ENCODE results near the gene ZNF792.
"Not testable (repeated sequence)": the region's sequence is repeated elsewhere in the genome, so short reads cannot be mapped to it uniquely, and the experiment has no call there.

Gene ZNF792

GRCh38 chr19:34970185-34970780, 6.3 kb upstream of the ZNF792 start:
- not testable (repeated sequence) for DNase-seq

GRCh38 chr19:34969721-34970120, 5.7 kb upstream of the ZNF792 start:
- no peak for DNase-seq

DNA sequence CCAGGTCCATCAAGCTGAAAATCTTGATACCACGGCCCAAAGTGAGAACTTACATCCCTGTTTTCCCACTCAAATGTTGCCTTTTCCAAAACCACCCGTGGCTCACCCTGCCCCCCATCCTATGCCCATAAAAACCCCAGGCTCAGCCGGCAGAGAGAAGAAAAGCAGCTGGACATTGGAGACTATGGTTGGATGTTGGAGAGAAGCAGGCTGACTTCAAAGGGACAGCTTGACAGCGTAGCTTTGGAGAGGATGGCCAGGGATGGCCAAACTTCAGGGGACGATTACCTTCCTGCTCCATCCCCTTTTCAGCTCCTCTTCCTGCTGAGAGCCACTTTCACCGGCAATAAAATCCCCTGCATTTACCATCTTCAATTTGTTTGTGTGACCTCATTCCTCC, 3.5 kb upstream of the ZNF792 start:
- DNase-seq = no peak

- not testable (repeated sequence) for DNase-seq
Measured at GRCh38 chr19:34965505-34965904, 1.5 kb upstream of the ZNF792 start.

GRCh38 chr19:34964598-34964997, 569 bp upstream of the ZNF792 start:
- no peak for DNase-seq

GRCh38 chr19:34962687-34963572, 1.1 kb downstream of the ZNF792 start:
- no peak for DNase-seq

DNA sequence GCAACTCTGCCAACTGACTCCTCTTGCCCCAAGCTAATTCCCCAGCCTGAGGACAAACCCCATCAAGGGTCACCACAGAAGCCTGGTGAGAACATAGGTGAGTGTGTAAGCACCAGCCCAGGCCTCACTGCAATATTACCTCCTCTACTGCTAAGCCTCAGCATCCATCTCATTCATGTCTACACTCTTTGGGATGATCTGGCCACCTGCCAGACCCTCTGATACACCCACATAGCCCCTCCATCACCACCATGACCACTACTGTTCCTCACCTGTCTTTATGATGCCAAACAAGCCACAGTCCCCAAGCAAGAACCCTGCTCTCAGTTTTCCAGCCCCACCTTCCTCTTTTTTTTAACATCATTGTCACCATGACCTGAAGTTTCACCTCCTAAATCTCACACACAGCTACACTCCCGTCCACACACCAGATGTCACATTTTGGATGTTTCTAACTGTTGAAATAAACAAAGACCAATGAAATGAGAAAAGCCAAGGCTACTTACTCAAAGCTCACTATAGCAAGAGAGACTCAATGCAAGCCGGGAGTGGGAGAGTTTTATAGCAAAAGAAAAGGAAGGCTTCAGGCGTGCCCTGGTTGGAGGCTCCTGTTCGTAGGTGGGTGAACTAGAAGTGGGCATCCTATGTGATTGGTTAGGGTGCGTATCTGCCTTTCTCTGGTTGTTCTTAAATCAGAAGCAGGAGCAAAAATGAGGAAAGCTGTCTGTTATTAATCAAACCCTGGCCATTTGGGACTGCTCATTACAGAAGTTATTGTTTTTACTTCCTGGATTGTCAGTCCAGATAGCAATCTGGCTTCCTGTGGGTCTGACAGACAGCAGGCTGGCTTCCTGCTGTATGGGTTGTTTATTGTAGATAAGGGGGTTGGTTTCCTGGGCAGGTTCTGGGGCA, 2.0 kb downstream of the ZNF792 start:
- DNase-seq = no peak

- DNase-seq = no peak
Measured at GRCh38 chr19:34960940-34961679, 2.9 kb downstream of the ZNF792 start.

DNA sequence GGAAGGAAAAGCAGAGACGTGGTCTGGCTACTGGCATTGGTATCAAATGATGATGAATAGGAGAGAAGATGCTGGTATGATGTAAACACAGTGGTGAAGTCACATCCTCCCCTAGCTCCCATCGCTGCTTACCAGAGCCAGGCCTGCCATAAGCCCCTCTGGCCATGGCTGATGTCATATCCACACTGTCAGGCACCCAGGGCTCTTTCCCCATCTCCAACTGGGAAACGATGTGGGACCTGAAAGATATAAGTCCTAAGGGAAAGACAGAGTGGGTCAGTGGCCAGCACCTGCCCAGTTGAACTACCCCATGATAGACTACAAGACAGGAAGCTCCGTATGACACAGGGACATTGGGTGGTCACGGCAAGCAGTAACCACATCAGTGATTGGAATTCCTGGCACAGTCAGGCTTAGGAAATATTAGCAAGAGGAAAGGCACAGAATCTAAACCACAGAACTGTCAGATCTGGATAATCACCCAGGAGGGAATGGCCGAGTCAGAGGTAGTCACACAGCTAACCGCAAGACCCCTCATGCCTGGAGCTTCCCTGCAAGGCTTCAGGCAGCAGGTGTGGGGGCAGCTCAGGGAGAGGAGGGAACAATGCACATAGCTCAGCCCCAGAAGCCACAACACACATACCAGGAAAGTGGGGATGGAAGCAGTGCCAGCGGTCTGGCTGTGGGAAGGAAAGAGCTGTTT, 3.8 kb downstream of the ZNF792 start:
- DNase-seq = no peak

DNA sequence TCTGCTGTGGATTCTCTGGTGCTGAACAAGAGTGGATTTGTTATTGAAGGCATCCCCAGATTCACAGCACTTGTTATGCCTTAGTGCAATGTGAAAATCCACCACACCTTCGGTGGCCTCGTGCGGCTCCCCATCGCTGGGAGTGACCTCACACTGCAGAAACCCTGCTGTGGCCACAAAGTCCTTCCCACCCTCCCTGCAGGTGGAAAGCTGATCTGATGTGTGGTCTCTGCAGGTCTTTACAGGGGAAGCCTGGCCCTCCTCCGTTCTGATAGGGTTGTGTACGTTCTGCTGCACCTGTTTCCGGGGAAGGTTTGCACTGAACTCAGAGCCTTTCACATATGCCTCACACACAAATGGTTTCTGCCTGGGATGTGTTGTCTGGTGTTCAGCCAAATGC, 5.0 kb downstream of the ZNF792 start:
- no peak for DNase-seq

DNA sequence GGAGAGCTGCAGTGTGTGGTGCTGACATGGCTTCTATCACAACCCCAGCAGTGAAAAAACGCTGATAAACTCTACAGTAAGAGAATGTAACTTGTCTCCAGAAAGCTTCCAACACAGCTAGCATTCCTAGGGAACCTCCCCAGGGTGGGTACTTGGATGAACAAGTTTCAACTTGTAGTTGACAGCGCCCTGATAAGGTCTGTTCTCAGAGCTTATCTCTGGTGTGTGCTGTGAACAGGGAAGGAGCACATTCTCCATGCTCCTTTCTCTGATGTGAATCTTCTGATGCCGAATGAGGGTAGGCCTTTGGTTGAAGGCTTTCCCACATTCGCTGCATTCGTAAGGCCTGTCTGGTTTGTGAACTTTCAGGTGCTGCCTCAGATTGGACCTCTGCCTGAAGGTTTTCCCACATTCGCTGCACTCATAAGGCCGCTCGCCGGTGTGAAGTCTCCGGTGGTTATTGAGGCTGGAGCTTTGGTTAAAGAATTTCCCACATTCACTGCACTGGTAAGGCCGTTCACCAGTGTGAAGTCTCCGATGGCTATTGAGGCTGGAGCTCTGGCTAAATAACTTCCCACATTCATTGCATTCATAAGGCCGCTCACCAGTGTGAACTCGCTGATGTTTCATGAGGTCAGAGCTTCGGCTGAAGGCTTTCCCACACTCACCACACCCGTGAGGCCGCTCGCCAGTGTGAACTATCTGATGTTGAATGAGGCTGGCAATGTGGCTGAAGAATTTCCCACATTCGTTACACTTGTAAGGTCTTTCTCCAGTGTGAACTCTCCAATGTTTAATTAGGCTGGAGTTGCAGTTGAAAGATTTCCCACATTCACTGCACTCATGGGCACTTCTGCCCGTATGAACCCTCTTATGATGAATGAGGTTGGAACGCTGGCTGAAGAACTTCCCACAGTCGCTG, 5.9 kb downstream of the ZNF792 start:
- no peak for DNase-seq

- DNase-seq = no peak
Measured at GRCh38 chr19:34953092-34953491, 10.9 kb downstream of the ZNF792 start.

- no peak for DNase-seq
Measured at GRCh38 chr19:34943861-34944573, 20.0 kb downstream of the ZNF792 start.

- no peak for DNase-seq
Measured at GRCh38 chr19:34938886-34939285, 25.1 kb downstream of the ZNF792 start.

- no peak for DNase-seq
Measured at GRCh38 chr19:34936184-34936583, 27.8 kb downstream of the ZNF792 start.

DNA sequence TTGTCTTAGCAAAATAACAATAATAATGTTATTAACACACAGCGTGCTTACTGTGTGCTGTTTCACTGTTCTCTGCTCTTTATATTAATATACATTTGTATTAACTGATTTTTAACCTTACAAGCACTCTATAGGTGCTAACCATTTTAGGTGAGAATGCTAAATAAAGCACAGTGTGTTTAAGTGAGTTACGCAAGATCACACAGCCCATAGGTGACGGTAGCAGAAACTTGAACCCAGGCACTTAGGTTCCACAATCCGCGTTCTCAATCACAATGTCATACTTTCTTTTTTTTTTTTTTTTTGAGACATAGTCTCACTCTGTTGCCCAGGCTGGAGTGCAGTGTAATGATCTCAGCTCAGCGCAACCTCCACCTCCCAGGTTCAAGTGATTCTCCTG, 31.5 kb downstream of the ZNF792 start:
- DNase-seq = no peak

- DNase-seq = peak; percentile 86
Measured at GRCh38 chr19:34926685-34927375, 37.2 kb downstream of the ZNF792 start, which contains the start of gene ZNF30. ZNF30 (plus strand) TSS chr19:34926903; CDS start chr19:34929948, 3,045 bp downstream.

DNA sequence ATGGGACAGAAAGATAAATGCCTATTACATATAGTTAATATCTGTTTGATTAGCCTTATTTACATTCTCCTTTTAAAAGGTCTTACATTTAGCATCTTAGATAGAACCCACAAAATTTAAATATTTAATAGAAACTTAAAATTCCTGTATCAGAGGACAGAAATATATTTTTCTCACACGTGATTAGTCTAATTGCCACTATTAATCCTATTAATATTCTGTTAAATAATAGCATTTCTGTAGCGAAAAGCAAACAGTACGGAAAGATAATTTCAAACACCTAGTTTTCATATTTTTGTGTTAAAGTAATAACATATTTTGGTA, 37.7 kb downstream of the ZNF792 start:
- DNase-seq = no peak

DNA sequence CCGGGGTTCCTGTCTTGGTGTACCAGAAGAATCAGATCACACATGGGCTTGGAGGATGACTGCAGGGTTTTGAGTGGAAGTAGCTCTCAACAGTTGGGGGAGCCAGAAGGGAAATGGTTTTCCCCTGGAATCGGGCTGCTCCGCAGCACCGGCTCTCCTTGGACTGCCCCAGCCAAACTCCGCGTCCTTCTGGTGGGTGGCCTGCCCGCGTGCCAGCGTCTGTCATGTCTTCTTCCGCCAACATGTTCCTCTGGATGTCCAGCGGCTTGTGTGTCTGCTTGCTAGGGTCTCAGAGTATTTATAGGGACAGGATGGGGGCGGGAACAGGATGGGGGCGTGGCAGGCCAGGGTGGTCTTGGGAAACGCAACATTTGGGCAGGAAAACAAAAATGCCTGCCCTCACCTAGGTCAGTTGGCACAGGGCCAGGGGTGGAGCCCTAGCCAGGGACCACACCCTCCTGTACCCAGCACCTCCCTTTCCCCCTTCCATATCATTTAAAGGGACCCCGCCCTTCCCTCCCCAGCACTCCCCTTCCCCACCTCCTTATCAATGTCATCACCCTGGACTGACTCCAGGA, 38.7 kb downstream of the ZNF792 start:
- no peak for DNase-seq

Measured in stimulated activated CD4-positive, alpha-beta T cell treated with anti-CD3 and anti-CD28 coated beads, Interleukin-4, amount 100 ng/mL, for 24 hours (primary cell).